ENCODE data around the gene SORBS1. TPM values are rescaled to one million over a fixed set of nuclear protein-coding genes. Genes with fewer than 3 reads are reported as not detected.
A peak's percentile ranks its signal among the peaks of the same experiment; 100 is the strongest.

The SORBS1 gene
- total and polyA plus RNA-seq, 4 donors, result 13.1 to 68.9 (median 44.0) TPM

DNA sequence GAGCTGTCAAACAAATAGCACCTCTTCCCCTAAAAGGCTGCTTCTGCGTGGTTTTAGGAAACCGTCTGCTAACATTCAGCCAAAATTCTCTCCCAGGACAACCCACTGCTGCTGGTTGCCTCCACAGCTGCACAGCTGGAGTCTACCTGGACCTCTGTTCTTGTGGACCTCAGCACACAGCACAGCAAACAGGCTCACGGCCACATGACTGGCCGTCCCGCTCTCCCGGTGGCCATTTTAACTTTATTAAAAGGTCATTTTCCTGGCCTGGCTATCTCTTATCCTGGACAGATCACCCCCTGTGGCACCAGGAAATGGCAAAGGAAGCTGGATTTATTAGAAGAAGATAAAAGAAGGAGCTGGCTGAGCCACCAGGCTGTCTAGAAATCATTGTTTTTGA is 27.6 kb downstream of the SORBS1 start:
- Histone ChIP-seq H3K9ac (ENCODE audit: insufficient read depth in 1 of 2, low read length in 2 of 2) (no peak overlapping the region), H3K9me3 (ENCODE audit: control insufficient read depth in 4 of 4, insufficient read depth in 3 of 4, low read length in 3 of 4) (no peaks in the 10 kb centered on the region), H3K4me1 (ENCODE audit: control insufficient read depth in 5 of 5, insufficient read depth in 5 of 5, low read length in 5 of 5) (peaks cover 0 to 39% (median 28%) of the 10 kb centered on the region in 5 donors), H3K4me3 (no peak overlapping the region), H3K27ac (ENCODE audit: low read depth in 1 of 2, low read length in 1 of 2) (no peak overlapping the region), H3K27me3 (ENCODE audit: control insufficient read depth in 3 of 3, insufficient read depth in 3 of 3, low read length in 2 of 3) (no peaks in the 10 kb centered on the region), H3K36me3 (ENCODE audit: control insufficient read depth in 4 of 4, insufficient read depth in 4 of 4, low read length in 4 of 4) (no peaks in the 10 kb centered on the region)
- ATAC-seq (ENCODE audit: insufficient read depth, low FRiP score) (no peak), DNase-seq (no peak)
- WGBS, 2 donors, result 73 to 75% methylated on average over 6 of the region's 6 CpGs
- TF ChIP-seq, protein P1, sequence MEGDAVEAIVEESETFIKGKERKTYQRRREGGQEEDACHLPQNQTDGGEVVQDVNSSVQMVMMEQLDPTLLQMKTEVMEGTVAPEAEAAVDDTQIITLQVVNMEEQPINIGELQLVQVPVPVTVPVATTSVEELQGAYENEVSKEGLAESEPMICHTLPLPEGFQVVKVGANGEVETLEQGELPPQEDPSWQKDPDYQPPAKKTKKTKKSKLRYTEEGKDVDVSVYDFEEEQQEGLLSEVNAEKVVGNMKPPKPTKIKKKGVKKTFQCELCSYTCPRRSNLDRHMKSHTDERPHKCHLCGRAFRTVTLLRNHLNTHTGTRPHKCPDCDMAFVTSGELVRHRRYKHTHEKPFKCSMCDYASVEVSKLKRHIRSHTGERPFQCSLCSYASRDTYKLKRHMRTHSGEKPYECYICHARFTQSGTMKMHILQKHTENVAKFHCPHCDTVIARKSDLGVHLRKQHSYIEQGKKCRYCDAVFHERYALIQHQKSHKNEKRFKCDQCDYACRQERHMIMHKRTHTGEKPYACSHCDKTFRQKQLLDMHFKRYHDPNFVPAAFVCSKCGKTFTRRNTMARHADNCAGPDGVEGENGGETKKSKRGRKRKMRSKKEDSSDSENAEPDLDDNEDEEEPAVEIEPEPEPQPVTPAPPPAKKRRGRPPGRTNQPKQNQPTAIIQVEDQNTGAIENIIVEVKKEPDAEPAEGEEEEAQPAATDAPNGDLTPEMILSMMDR (IDR thresholded peaks at IDR 0.05; ENCODE audit: control extremely low read depth, extremely low read depth), result no peak

GRCh38 chr10:95532536-95532935 is 28.6 kb downstream of the SORBS1 start:
- Histone ChIP-seq H3K9ac (ENCODE audit: insufficient read depth in 1 of 2, low read length in 2 of 2) (no peak overlapping the region), H3K9me3 (ENCODE audit: control insufficient read depth in 4 of 4, insufficient read depth in 3 of 4, low read length in 3 of 4) (no peaks in the 10 kb centered on the region), H3K27me3 (ENCODE audit: control insufficient read depth in 3 of 3, insufficient read depth in 3 of 3, low read length in 2 of 3) (no peaks in the 10 kb centered on the region), H3K36me3 (ENCODE audit: control insufficient read depth in 4 of 4, insufficient read depth in 4 of 4, low read length in 4 of 4) (no peaks in the 10 kb centered on the region), H3K27ac (ENCODE audit: low read depth in 1 of 2, low read length in 1 of 2) (peak overlapping the region in 1 of 2 donors; percentile 38), H3K4me3 (no peak overlapping the region), H3K4me1 (ENCODE audit: control insufficient read depth in 5 of 5, insufficient read depth in 5 of 5, low read length in 5 of 5) (peaks cover 0 to 46% (median 21%) of the 10 kb centered on the region in 5 donors)
- TF ChIP-seq, protein P1 (IDR thresholded peaks at IDR 0.05; ENCODE audit: control extremely low read depth, extremely low read depth), result no peak
- WGBS, 2 donors, result 95% methylated on average over 2 of the region's 2 CpGs
- DNase-seq (no peak), ATAC-seq (ENCODE audit: insufficient read depth, low FRiP score) (no peak)

GRCh38 chr10:95531994-95532399 is 29.2 kb downstream of the SORBS1 start:
- Histone ChIP-seq H3K9ac (ENCODE audit: insufficient read depth in 1 of 2, low read length in 2 of 2) (no peak overlapping the region), H3K4me3 (no peak overlapping the region), H3K27me3 (ENCODE audit: control insufficient read depth in 3 of 3, insufficient read depth in 3 of 3, low read length in 2 of 3) (no peaks in the 10 kb centered on the region), H3K9me3 (ENCODE audit: control insufficient read depth in 4 of 4, insufficient read depth in 3 of 4, low read length in 3 of 4) (no peaks in the 10 kb centered on the region), H3K4me1 (ENCODE audit: control insufficient read depth in 5 of 5, insufficient read depth in 5 of 5, low read length in 5 of 5) (peaks cover 0 to 43% (median 20%) of the 10 kb centered on the region in 5 donors), H3K36me3 (ENCODE audit: control insufficient read depth in 4 of 4, insufficient read depth in 4 of 4, low read length in 4 of 4) (no peaks in the 10 kb centered on the region), H3K27ac (ENCODE audit: low read depth in 1 of 2, low read length in 1 of 2) (peak overlapping the region in 1 of 2 donors; percentile 38)
- ATAC-seq (ENCODE audit: insufficient read depth, low FRiP score), result no peak
- TF ChIP-seq, protein P1 (IDR thresholded peaks at IDR 0.05; ENCODE audit: control extremely low read depth, extremely low read depth), result no peak
- no peak for DNase-seq
- WGBS, 2 donors, result 25 to 42% methylated on average over 2 of the region's 2 CpGs

Measured in lung (tissue), 12 donors.